Lower leg skin (tissue), 4 donors: ENCODE data around the gene IFNA8. TPM values are rescaled to one million over a fixed set of nuclear protein-coding genes. Genes with fewer than 3 reads are reported as not detected.

Source experiments
- DNase-seq, 2 donors: peaks; one replicate each; pipeline ENCODE4 v3.0.0-alpha.2; 2019; ENCODE audit warnings: low spot score in 2 of 2
- H3K4me3 ChIP-seq: fragments of 200-600 bp; sonication (generic); 2 replicates; pipeline ENCODE4 v1.5.1; 2017; ENCODE audit warnings: mild to moderate bottlenecking, low read depth; ENCODE audit not compliant: poor library complexity, severe bottlenecking
- CTCF ChIP-seq, 3 donors: fragments of 450-650 bp; IDR thresholded peaks; one replicate each; pipeline ENCODE4 v1.5.1; 2016; ENCODE audit warnings: antibody characterized with exemption in 3 of 3, mild to moderate bottlenecking in 3 of 3, moderate library complexity in 2 of 3
- POLR2A ChIP-seq, 2 donors: fragments of 450-650 bp; IDR thresholded peaks; one replicate each; pipeline ENCODE4 v1.6.1; 2016 to 2017; ENCODE audit warnings: antibody characterized with exemption in 2 of 2, mild to moderate bottlenecking in 1 of 2, moderate library complexity in 1 of 2
- WGBS, 2 donors: methylation state at CpG; one replicate each; pipeline ENCODE4 v1.1.5; 2018; 5-methylcytosine and 5-hydroxymethylcytosine counted together
- intact Hi-C: fragments of 100-400 bp; cut with DNase I; formaldehyde crosslinking; loops from one replicate; pipeline ENCODE4 v1.15.0; 2023; ENCODE audit warnings: low total_unique reads
- total RNA-seq, 4 donors: library from RNA; depleted of rRNA; stranded (reverse); fragments of >200 nt; gene quantifications; one replicate each; pipeline ENCODE4 v1.1.0, GENCODE V29; 2016

IFNA8 gene
- total RNA-seq, 4 donors from 2014 or later: not detected

GRCh38 chr9:21450733-21451394, 41.9 kb downstream of the IFNA8 start:
- intact Hi-C loops: loop anchor here (10.0 kb wide), 1 partner anchor 126 kb away; no protein-coding TSS in a partner anchor
- no peak overlapping the region for H3K4me3 ChIP-seq
- no peak for DNase-seq
- TF ChIP-seq POLR2A (IDR thresholded peaks at IDR 0.05): no peak
- TF ChIP-seq CTCF (IDR thresholded peaks at IDR 0.05): no peak
- WGBS, 2 donors: 75 to 77% methylated on average over 4 of the region's 4 CpGs

GRCh38 chr9:21452681-21453080, 43.8 kb downstream of the IFNA8 start:
- intact Hi-C loops: loop anchor here (10.0 kb wide), 1 partner anchor 128 kb away; no protein-coding TSS in a partner anchor
- WGBS, 2 donors: 79 to 93% methylated on average over 4 of the region's 4 CpGs
- TF ChIP-seq CTCF (IDR thresholded peaks at IDR 0.05): no peak
- TF ChIP-seq POLR2A (IDR thresholded peaks at IDR 0.05): no peak
- no peak for DNase-seq
- H3K4me3 ChIP-seq: no peak overlapping the region

GRCh38 chr9:21454149-21454548, 45.2 kb downstream of the IFNA8 start:
- no peak for DNase-seq
- no peak overlapping the region for H3K4me3 ChIP-seq
- intact Hi-C loops: loop anchor here (10.0 kb wide), 1 partner anchor 129 kb away; no protein-coding TSS in a partner anchor
- no peak for TF ChIP-seq CTCF (IDR thresholded peaks at IDR 0.05)
- no peak for TF ChIP-seq POLR2A (IDR thresholded peaks at IDR 0.05)
- 74 to 83% methylated on average over 2 of the region's 2 CpGs for WGBS, 2 donors

- no peak for DNase-seq
- TF ChIP-seq POLR2A (IDR thresholded peaks at IDR 0.05) (no peak), CTCF (IDR thresholded peaks at IDR 0.05) (no peak)
- no peak overlapping the region for H3K4me3 ChIP-seq
- intact Hi-C loops: loop anchor here (10.0 kb wide), 1 partner anchor 131 kb away; no protein-coding TSS in a partner anchor
These were observed 46.4 kb downstream of the IFNA8 start for GRCh38 chr9:21455320-21455719.

Other genes with a start within 250 kb of the IFNA8 start
- not detected for gene IFNA21, start 242.5 kb upstream of the IFNA8 start, total RNA-seq
- not detected for gene IFNA4, start 221.5 kb upstream of the IFNA8 start, total RNA-seq
- not detected for gene IFNA7, start 206.9 kb upstream of the IFNA8 start, total RNA-seq
- not detected for gene IFNA10, start 202.0 kb upstream of the IFNA8 start, total RNA-seq
- gene IFNA16, start 191.8 kb upstream of the IFNA8 start, total RNA-seq: not detected
- gene IFNA17, start 180.9 kb upstream of the IFNA8 start, total RNA-seq: not detected
- not detected for gene IFNA14, start 169.1 kb upstream of the IFNA8 start, total RNA-seq
- not detected for gene IFNA5, start 103.8 kb upstream of the IFNA8 start, total RNA-seq
- gene KLHL9, start 73.7 kb upstream of the IFNA8 start, total RNA-seq: 10 to 100 TPM; 12.0 to 17.8 (median 15.3) TPM
- not detected for gene IFNA6, start 58.2 kb upstream of the IFNA8 start, total RNA-seq
- gene IFNA13, start 41.1 kb upstream of the IFNA8 start, total RNA-seq: not detected
- not detected for gene IFNA2, start 23.7 kb upstream of the IFNA8 start, total RNA-seq
- gene IFNA1, start 31.3 kb downstream of the IFNA8 start, total RNA-seq: not detected
- not detected for gene IFNE, start 73.2 kb downstream of the IFNA8 start, total RNA-seq